Endothelial cell (in vitro differentiated cells): ENCODE data around the gene DTX2. TPM values are rescaled to one million over a fixed set of nuclear protein-coding genes. Genes with fewer than 3 reads are reported as not detected.
"Not testable (repeated sequence)": the region's sequence is repeated elsewhere in the genome, so short reads cannot be mapped to it uniquely, and the experiment has no call there.

Experiments used
- DNase-seq: peaks from one replicate; pipeline ENCODE4 v3.0.0; 2021; ENCODE audit warnings: low spot score
- H3K27ac Mint-ChIP-seq: one replicate; pipeline ENCODE4 v1.8.0; 2021; ENCODE audit warnings: mixed read lengths, inconsistent platforms; ENCODE audit not compliant: unreplicated experiment
- H3K27me3 Mint-ChIP-seq: one replicate; pipeline ENCODE4 v1.8.0; 2021; ENCODE audit warnings: mild to moderate bottlenecking, moderate library complexity, mixed read lengths, inconsistent platforms; ENCODE audit not compliant: unreplicated experiment
- H3K36me3 Mint-ChIP-seq: one replicate; pipeline ENCODE4 v1.8.0; 2021; ENCODE audit warnings: mild to moderate bottlenecking, low read depth, mixed read lengths, inconsistent platforms; ENCODE audit not compliant: unreplicated experiment
- H3K4me1 Mint-ChIP-seq: one replicate; pipeline ENCODE4 v1.8.0; 2021; ENCODE audit warnings: mild to moderate bottlenecking, mixed read lengths, inconsistent platforms; ENCODE audit not compliant: unreplicated experiment
- H3K4me3 Mint-ChIP-seq: one replicate; pipeline ENCODE4 v1.8.0; 2021; ENCODE audit warnings: mild to moderate bottlenecking, mixed read lengths, inconsistent platforms; ENCODE audit not compliant: unreplicated experiment
- H3K9me3 Mint-ChIP-seq: one replicate; pipeline ENCODE4 v1.8.0; 2021; ENCODE audit warnings: mixed read lengths, inconsistent platforms; ENCODE audit not compliant: unreplicated experiment
- total RNA-seq: library from RNA; stranded (reverse); fragmentation: NEBNext Ultra II Directional; extraction: Animal tissue kit (Norgen Biotek cat#: 25700); gene quantifications from one replicate; pipeline ENCODE4 v1.2.1, GENCODE V29; 2021; ENCODE audit not compliant: unreplicated experiment
- TF ChIP-seq, protein P1 (sequence below): fragments of 200-600 bp; sonication (generic); IDR thresholded peaks from one replicate; pipeline ENCODE4 v1.5.0; 2021; ENCODE audit warnings: antibody characterized with exemption; ENCODE audit not compliant: unreplicated experiment

The DTX2 gene
- total RNA-seq, 1 donor from 2014 or later, result 35.4 TPM

DNA sequence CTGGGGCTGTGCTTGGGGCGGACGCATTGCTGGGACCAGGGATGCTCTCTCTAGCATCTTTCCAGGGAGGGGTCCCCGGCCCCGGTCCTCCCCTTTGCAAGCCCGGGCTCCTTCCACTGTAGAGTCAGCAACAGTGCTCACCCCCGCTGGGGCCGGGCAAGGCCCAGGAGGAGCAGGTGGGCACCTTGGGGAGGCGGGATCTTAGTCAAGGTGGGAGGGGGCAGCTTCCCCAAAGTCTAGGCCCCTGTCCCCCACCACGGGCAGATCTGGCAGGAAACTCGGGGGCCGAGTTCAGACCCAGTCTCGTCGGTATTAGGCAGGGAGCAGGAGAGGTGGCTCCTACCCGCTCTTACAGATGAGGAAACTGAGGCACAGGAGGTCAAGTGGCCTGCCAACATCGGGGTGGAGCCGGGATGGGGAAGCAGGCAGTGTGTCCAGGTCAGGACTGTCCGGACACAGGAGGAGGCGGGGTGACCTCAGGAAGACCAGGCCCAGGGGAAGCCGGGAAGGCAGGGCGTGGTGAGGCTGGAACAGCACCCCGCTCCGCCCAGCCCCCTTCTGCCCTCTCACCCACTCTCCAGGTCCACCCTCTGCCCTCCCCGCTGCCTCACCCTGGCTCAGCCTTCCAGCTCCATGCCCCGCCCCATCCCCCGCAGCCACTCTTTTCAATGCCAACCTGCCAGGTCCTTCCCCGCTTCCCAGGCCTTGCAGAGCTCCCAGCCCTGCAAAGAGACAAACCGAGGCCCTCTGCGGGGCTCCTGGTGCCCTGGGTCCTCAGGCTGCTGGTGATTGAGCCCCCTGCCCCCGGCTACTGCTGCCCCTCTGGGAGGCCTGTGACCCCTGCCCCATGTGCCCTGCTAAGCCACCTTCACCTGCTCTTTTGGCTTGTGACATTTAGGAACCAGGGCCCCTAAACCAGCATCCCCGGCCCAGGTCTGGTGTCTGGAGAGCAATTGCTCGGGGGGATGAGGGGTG, 50.7 kb downstream of the DTX2 start:
- H3K9me3 Mint-ChIP-seq, H3K4me1 Mint-ChIP-seq, H3K4me3 Mint-ChIP-seq: not testable (repeated sequence)

DNA sequence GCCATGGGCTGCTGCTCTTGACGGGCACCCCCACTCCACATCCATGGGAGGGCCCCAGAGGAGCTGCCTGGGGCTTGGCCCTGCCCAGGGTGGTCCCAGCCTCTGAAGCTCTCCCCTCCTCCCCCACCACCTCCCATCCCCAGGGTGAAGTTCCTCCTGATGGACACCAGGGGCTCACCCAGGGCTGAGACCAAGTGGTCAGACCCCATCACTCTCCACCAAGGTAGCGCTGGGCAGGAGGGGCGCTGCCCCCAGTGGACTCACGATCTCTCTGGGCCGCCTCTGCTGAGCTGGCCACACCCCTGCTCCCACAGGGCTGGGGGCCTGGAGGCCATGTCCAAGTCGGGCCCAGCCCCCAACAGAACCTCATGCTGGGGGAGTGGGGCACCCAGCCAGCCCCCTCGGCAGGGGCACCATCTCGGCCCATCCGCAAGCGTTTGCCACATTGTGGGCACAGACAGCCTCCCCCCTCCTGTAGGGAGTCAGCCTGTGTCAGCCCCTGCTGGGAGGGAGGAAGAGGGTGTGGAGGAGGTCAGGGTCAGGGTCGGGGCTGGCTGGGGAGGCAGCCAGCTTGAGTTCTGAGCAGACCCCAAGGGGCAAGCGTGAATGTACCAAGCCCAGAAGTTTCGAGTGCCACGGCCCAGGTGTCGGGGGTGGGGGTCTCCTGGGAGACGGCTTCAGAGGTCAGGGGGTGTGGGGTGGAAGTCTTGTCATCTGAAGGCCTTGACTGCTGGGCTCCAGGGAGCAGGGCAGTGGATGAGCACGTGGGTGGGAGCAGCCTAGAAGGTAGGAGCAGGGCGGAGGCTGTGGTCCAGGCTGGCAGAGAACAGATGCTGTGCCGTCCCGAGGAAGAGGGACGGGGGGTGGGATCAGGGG, 51.7 kb downstream of the DTX2 start:
- Mint-ChIP-seq H3K36me3 (no peaks in the 10 kb centered on the region), H3K4me1 (peaks cover 3% of the 10 kb centered on the region), H3K27ac (no peak overlapping the region), H3K4me3 (no peak overlapping the region), H3K27me3 (no peaks in the 10 kb centered on the region), H3K9me3 (no peaks in the 10 kb centered on the region)
- TF ChIP-seq, protein P1, sequence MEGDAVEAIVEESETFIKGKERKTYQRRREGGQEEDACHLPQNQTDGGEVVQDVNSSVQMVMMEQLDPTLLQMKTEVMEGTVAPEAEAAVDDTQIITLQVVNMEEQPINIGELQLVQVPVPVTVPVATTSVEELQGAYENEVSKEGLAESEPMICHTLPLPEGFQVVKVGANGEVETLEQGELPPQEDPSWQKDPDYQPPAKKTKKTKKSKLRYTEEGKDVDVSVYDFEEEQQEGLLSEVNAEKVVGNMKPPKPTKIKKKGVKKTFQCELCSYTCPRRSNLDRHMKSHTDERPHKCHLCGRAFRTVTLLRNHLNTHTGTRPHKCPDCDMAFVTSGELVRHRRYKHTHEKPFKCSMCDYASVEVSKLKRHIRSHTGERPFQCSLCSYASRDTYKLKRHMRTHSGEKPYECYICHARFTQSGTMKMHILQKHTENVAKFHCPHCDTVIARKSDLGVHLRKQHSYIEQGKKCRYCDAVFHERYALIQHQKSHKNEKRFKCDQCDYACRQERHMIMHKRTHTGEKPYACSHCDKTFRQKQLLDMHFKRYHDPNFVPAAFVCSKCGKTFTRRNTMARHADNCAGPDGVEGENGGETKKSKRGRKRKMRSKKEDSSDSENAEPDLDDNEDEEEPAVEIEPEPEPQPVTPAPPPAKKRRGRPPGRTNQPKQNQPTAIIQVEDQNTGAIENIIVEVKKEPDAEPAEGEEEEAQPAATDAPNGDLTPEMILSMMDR, result peak; percentile 65
- DNase-seq, result peak; percentile 64

More for the DNA sequence above, 50.7 kb downstream of the DTX2 start:
- H3K36me3 Mint-ChIP-seq, DNase-seq, H3K27me3 Mint-ChIP-seq, H3K27ac Mint-ChIP-seq: not testable (repeated sequence)

DNA sequence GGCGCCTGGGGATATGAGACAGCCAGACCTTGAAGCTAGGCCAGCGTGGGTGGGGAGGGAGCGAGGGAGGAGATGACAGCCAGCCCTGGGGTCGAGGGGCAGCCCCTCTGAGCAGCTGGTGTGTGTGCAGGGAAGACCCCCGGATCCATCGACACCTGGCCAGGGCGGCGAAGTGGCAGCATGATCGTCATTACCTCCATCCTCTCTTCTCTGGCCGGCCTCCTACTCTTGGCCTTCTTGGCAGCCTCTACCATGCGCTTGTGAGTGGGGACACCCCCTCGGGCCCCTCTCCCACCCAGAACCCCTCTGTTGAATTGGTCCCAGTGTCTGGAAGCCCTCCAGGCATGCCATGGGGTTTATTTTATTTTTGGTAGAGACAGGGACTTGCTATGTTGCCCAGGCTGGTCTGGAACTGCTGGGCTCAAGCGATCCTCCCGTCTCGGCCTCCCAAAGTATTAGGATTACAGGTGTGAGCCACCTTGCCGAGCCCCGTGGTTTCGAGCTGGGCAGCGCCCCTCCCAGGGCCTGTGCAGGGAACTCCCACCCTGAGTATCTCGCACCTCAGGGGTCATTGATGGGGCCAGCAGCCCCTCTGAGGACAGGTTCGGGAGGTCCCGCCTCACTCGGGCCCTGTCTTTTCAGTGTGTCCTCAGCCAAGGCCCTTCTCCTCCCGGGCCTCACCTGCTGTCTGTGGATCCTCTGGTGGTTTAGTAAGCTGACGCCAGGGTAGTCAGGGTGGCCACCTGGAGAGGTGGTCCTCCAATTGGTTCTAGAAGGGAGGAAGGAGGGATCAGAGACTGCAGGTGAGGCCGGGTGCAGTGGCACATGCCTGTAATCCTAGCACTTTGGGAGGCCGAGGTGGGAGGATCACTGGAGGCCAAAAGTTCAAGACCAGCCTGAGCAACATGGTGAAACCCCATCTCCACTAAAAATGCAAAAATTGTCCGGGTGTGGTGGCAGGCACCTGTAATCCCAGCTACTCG, 52.6 kb downstream of the DTX2 start:
- TF ChIP-seq, protein P1, result no peak
- no peak overlapping the region for H3K27ac Mint-ChIP-seq
- H3K4me3 Mint-ChIP-seq, result no peak overlapping the region
- H3K9me3 Mint-ChIP-seq, result no peaks in the 10 kb centered on the region
- peaks cover 3% of the 10 kb centered on the region for H3K4me1 Mint-ChIP-seq
- no peaks in the 10 kb centered on the region for H3K27me3 Mint-ChIP-seq
- DNase-seq, result no peak
- no peaks in the 10 kb centered on the region for H3K36me3 Mint-ChIP-seq

DNA sequence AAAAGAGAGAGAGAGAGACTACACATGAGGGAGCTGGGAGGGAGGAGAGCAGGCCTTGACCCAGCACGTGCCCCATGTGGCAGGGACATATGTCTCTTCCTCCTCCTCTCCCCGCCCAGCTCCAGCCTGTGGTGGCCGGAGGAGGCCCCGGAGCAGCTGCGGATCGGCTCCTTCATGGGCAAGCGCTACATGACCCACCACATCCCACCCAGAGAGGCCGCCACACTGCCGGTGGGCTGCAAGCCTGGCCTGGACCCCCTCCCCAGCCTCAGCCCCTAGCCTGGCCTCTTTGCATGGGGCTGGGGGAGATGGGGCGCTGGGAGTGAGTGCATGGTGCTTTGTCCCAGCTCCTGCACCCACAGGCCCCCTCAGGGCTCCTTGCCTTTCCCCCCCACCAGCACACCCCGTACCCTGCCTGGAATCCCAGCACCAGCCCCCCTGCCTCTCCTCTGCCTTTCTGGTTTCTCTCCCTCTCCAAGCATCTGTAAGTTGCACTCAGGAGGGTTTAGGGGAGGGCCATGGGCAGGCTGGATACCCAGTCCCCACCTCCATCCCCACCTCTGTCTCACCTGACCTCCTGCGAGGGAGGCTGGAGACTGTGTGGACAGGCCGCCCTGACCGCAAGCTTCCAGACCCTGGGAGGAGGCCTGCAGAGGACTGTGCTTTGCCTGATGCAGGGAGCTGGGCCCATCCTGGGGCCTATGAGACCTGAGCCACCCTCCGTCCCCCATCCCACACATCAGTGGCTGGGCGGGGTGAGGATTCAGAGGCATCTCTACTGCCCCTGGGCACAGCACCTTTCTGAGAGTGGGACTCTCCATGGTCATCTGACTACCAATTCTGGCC, 53.6 kb downstream of the DTX2 start:
- TF ChIP-seq, protein P1, result no peak

More for the DNA sequence above, 53.6 kb downstream of the DTX2 start:
- DNase-seq, result no peak
- no peak overlapping the region for H3K27ac Mint-ChIP-seq
- H3K9me3 Mint-ChIP-seq, result no peaks in the 10 kb centered on the region
- H3K27me3 Mint-ChIP-seq, result no peaks in the 10 kb centered on the region
- no peak overlapping the region for H3K4me3 Mint-ChIP-seq
- H3K4me1 Mint-ChIP-seq, result no peaks in the 10 kb centered on the region
- no peaks in the 10 kb centered on the region for H3K36me3 Mint-ChIP-seq
